ENCODE results near the gene CHD6.

Gene CHD6

GRCh38 chr20:41387444-41387851 lies 230.7 kb downstream of the CHD6 start:
- Histone ChIP-seq H3K4me3 (replicated peaks; ENCODE audit: insufficient read depth, low read length) (no peak overlapping the region), H3K27ac (replicated peaks) (no peak overlapping the region), H3K27me3 (ENCODE audit: insufficient read depth, poor library complexity, severe bottlenecking) (peaks cover 6% of the 10 kb centered on the region)
- DNase-seq (ENCODE audit: low read depth in 1 of 2, low spot score in 1 of 2), result no peak
- TF ChIP-seq REST (IDR thresholded peaks at IDR 0.05; ENCODE audit: insufficient replicate concordance, low read depth) (no peak), POLR2AphosphoS5 (IDR thresholded peaks at IDR 0.05; ENCODE audit: low read depth) (no peak), GABPA (IDR thresholded peaks at IDR 0.05; ENCODE audit: low read depth) (no peak), SPI1 (IDR thresholded peaks at IDR 0.05; ENCODE audit: borderline replicate concordance, low read depth) (no peak)
- TF ChIP-seq, protein P1, sequence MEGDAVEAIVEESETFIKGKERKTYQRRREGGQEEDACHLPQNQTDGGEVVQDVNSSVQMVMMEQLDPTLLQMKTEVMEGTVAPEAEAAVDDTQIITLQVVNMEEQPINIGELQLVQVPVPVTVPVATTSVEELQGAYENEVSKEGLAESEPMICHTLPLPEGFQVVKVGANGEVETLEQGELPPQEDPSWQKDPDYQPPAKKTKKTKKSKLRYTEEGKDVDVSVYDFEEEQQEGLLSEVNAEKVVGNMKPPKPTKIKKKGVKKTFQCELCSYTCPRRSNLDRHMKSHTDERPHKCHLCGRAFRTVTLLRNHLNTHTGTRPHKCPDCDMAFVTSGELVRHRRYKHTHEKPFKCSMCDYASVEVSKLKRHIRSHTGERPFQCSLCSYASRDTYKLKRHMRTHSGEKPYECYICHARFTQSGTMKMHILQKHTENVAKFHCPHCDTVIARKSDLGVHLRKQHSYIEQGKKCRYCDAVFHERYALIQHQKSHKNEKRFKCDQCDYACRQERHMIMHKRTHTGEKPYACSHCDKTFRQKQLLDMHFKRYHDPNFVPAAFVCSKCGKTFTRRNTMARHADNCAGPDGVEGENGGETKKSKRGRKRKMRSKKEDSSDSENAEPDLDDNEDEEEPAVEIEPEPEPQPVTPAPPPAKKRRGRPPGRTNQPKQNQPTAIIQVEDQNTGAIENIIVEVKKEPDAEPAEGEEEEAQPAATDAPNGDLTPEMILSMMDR (IDR thresholded peaks at IDR 0.05; ENCODE audit: insufficient read depth, low read length), result no peak

DNA sequence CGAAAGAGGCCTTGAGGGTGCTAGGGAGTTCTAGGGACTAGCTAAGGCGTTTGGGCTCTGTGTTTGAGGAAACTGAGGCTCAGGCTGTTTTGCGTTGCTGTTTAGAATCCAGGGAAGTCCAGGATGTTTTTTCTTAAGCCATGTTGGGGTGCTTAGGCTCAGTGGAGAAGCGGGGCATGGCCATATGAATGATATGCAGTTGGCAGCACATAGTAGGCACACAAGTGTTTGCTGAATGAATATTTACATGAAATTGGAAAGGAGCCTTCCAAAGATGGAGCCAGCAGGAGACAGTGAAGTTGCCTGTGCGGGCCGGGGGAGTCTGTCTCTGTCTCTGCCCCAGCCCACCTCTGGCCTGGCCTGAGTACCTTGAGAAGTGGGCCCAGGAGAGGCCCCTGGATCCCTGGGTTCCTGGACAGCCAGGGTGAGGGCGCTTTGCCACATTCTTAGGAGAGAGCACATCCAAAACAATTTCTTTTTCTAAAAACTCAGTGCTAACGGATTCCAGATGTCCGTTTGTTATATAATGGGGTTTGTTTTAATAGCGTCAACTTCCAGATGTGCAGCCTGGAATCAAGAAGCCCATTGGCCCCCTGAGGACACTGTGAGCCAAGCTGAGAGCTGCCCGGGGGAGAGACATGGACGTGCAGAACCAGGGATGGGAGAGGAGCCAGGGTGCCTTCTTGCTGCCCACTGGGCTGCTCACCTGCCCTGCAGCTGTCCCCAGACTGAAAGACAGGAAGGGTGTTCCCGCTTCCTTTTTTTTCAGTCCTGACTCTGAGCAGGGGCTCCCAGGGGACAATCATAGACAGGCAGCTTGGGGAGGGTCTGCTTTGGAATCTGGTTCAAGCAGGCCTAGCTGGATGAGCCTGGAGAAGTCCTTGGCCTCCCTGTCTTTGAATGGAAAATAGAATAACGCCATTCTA lies 231.4 kb downstream of the CHD6 start:
- H3K27me3 ChIP-seq (ENCODE audit: insufficient read depth, poor library complexity, severe bottlenecking), result peaks cover 9% of the 10 kb centered on the region
- H3K4me3 ChIP-seq (replicated peaks; ENCODE audit: insufficient read depth, low read length), result no peak overlapping the region
- H3K27ac ChIP-seq (replicated peaks), result no peak overlapping the region
- no peak for DNase-seq (ENCODE audit: low read depth in 1 of 2, low spot score in 1 of 2)
- TF ChIP-seq SPI1 (IDR thresholded peaks at IDR 0.05; ENCODE audit: borderline replicate concordance, low read depth) (0 out of 2 replicates have a peak, but pooled peaks have one; percentile 2), GABPA (IDR thresholded peaks at IDR 0.05; ENCODE audit: low read depth) (no peak)

DNA sequence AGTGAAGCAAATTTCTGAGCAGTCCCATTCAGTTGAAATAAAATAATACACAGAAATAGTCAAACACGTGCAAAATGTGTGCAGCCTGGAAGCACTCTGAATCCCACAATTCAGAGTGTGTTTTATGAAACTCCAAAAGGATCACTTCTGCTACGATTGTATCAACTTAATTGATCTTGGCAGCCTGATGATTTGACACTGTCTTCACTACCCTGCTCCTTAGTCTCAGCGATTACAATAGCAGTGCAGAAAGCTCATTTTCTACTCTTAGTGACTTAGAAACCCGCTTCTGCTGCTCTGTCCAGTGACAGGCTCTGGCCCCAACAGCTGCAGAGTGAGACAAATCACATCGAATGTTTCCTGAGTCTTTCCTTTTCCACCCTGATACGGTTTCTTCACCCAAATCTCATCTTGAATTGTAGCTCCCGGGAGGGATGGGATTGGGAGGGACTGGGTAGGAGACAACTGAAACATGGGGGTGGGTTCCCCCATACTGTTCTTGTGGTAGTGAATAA lies 235.3 kb downstream of the CHD6 start:
- no peak overlapping the region for H3K4me3 ChIP-seq (replicated peaks; ENCODE audit: insufficient read depth, low read length)
- no peak overlapping the region for H3K27ac ChIP-seq (replicated peaks)
- peaks cover 13% of the 10 kb centered on the region for H3K27me3 ChIP-seq (ENCODE audit: insufficient read depth, poor library complexity, severe bottlenecking)
- TF ChIP-seq SPI1 (IDR thresholded peaks at IDR 0.05; ENCODE audit: borderline replicate concordance, low read depth), result no peak
- no peak for TF ChIP-seq POLR2AphosphoS5 (IDR thresholded peaks at IDR 0.05; ENCODE audit: low read depth)
- TF ChIP-seq GABPA (IDR thresholded peaks at IDR 0.05; ENCODE audit: low read depth), result no peak
- no peak for TF ChIP-seq REST (IDR thresholded peaks at IDR 0.05; ENCODE audit: insufficient replicate concordance, low read depth)
- TF ChIP-seq, protein P1 (IDR thresholded peaks at IDR 0.05; ENCODE audit: insufficient read depth, low read length), result no peak
- no peak for DNase-seq (ENCODE audit: low read depth in 1 of 2, low spot score in 1 of 2)

- DNase-seq (ENCODE audit: low read depth in 1 of 2, low spot score in 1 of 2), result peak in 1 of 2 experiments; percentile 57
- TF ChIP-seq POLR2AphosphoS5 (IDR thresholded peaks at IDR 0.05; ENCODE audit: low read depth), result peak; percentile 31; the same call in 1 of the 2 replicates
- TF ChIP-seq, protein P1 (IDR thresholded peaks at IDR 0.05; ENCODE audit: insufficient read depth, low read length), result no peak
- Histone ChIP-seq H3K27ac (replicated peaks) (no peak overlapping the region), H3K27me3 (ENCODE audit: insufficient read depth, poor library complexity, severe bottlenecking) (peaks cover 27% of the 10 kb centered on the region), H3K4me3 (replicated peaks; ENCODE audit: insufficient read depth, low read length) (no peak overlapping the region)
These were observed 237.5 kb downstream of the CHD6 start for GRCh38 chr20:41380551-41381193.
